GM23248 (cell line): ENCODE results near the gene PRSS33.

Experiments
- EZH2 ChIP-seq: fragments of 200-600 bp; sonication (generic); IDR thresholded peaks from 2 replicates; pipeline ENCODE4 v1.6.1; 2018; ENCODE audit warnings: antibody characterized with exemption, mild to moderate bottlenecking; ENCODE audit not compliant: insufficient read depth, poor library complexity, severe bottlenecking
- EZH2phosphoT487 ChIP-seq: fragments of 200-600 bp; sonication (generic); IDR thresholded peaks from 2 replicates; pipeline ENCODE4 v1.6.1; 2018; ENCODE audit warnings: antibody characterized with exemption, moderate library complexity, mild to moderate bottlenecking, low read depth; ENCODE audit not compliant: insufficient read depth

- no peak for TF ChIP-seq EZH2
- TF ChIP-seq EZH2phosphoT487: no peak
These were observed 50.1 kb downstream of the PRSS33 start for GRCh38 chr16:2737238-2737605.
